Muscle layer of duodenum (tissue), 2 donors: ENCODE data around the gene PCYOX1L.

Experiments
- H3K27ac ChIP-seq: one replicate; pipeline ENCODE4 v1.7.0; 2013; ENCODE audit warnings: mild to moderate bottlenecking, low read length
- H3K27me3 ChIP-seq: one replicate; pipeline ENCODE4 v1.7.0; 2013; ENCODE audit warnings: low read depth, mild to moderate bottlenecking, control low read depth, low read length
- H3K36me3 ChIP-seq, 2 donors: one replicate each; pipeline ENCODE4 v1.7.0; 2013; ENCODE audit warnings: low read length in 2 of 2, control low read depth in 1 of 2, mild to moderate bottlenecking in 1 of 2; ENCODE audit not compliant: insufficient read depth in 2 of 2, control insufficient read depth in 1 of 2
- H3K4me1 ChIP-seq, 2 donors: one replicate each; pipeline ENCODE4 v1.7.0; 2013; ENCODE audit warnings: low read length in 2 of 2, mild to moderate bottlenecking in 2 of 2, control low read depth in 1 of 2, moderate library complexity in 1 of 2; ENCODE audit not compliant: insufficient read depth in 2 of 2, control insufficient read depth in 1 of 2
- H3K4me3 ChIP-seq, 2 donors: one replicate each; pipeline ENCODE4 v1.7.0; 2013; ENCODE audit warnings: low read length in 2 of 2, low read depth in 1 of 2, mild to moderate bottlenecking in 1 of 2
- H3K9me3 ChIP-seq, 2 donors: one replicate each; pipeline ENCODE4 v1.7.0; 2013; ENCODE audit warnings: low read length in 2 of 2, control low read depth in 1 of 2, mild to moderate bottlenecking in 1 of 2; ENCODE audit not compliant: control insufficient read depth in 1 of 2
- donor health status: healthy.

PCYOX1L gene

DNA sequence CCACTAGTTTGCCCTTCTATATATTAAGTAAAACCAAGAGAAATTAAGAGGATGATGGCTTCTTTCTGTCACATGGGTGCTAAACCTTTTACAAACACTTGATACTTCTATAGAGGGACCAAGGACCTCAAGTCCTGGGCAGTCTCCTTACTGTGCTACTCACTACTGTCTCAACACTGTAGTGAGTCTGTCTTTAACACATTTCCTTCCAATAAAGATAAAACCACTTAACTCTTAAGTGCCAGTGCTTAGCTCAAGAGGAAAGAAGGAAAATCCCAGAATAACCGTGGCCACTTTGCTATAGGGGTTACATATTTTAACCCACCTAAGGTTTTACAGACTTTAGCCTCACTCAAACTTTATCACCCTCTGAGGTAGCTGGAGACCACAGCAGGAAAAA is 16.9 kb upstream of the PCYOX1L start:
- peaks cover 0 to 3% of the 10 kb centered on the region in 2 donors for H3K4me1 ChIP-seq
- no peak overlapping the region for H3K27ac ChIP-seq
- H3K4me3 ChIP-seq, result no peak overlapping the region
- H3K9me3 ChIP-seq, result no peaks in the 10 kb centered on the region
- H3K27me3 ChIP-seq, result no peaks in the 10 kb centered on the region
- H3K36me3 ChIP-seq, result peaks cover 0 to 5% of the 10 kb centered on the region in 2 donors

DNA sequence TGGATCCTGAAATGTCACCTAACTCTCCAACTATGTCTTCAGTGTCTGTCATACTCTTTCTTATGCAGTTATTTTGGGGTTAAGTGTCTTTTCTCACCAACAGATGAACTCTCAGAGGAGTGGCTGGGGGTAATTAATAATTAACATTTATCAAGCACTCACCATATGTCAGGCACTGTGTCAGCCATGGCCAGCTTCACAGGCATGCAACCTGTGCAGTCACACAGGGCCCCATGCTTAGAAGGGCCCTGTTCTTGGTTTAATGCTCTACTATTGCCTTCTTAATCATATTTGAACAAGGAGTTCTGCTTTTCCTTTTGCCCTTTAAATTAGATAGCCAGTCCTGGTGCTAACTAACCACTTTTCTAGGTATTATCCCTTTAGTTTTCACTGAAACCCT is 16.0 kb upstream of the PCYOX1L start:
- no peak overlapping the region for H3K27ac ChIP-seq
- no peaks in the 10 kb centered on the region for H3K9me3 ChIP-seq
- H3K4me1 ChIP-seq, result peaks cover 0 to 8% of the 10 kb centered on the region in 2 donors
- peaks cover 0 to 5% of the 10 kb centered on the region in 2 donors for H3K36me3 ChIP-seq
- H3K27me3 ChIP-seq, result no peaks in the 10 kb centered on the region
- H3K4me3 ChIP-seq, result no peak overlapping the region

DNA sequence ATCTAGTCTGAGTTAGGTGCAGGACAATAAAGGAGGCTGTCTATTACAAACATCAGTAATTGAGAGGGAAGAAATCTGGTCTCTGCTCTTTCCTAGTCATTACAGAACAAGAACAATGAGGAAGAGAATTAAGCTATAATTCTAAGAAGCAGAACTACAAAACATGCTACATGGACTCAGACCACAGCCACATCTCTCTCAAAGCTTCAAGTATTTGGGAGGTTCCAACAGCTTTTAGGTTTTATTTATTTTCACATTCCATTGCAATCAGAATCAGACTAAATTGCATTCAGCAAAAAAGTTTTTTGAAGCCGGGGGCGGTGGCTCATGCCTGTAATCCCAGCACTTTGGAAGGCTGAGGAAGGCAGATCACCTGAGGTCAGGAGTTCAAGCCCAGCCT is 13.7 kb upstream of the PCYOX1L start:
- H3K4me3 ChIP-seq, result peak overlapping the region in 1 of 2 donors; percentile 88

DNA sequence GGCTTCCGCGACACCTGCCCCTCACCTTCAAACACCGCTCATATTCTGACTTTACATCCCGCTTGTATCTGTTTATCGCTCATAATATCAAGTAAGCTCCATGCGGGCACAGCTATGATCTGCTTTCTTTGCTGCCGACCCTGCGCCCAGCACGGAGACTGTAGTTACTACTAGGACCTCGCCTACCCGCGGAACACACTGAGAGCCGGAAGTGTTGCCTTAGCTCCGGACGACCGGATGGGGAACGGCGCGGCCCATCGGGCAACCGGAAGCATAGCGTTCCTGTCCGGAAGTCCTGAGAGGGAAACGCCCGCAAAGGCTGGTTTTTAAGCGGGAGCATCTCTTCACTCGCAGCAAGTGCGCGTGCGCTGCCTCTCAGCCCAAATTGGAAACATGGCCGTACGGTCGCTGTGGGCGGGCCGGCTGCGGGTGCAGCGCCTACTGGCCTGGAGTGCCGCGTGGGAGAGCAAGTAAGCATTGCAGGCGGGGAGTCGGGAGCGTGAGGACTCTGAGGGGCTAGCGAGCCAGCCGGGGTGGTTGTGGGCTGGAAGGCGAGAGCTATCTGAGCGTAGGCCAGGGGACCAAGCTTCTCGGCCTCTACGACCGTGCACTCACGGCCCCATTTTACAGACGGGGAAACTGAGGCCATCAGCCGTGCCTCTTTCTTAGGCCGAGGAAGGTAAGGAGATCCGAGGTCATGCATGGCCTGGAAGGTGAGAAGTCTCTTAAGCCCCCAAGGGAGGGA is 12.5 kb upstream of the PCYOX1L start, which contains the start of gene GRPEL2:
GRPEL2 (plus strand) TSS at position 353 of the 745 bp plus-strand sequence; CDS start at position 394, 41 bp downstream.
- Histone ChIP-seq H3K36me3 (peaks cover 19 to 32% of the 10 kb centered on the region in 2 donors), H3K27ac (peak within 1 kb of the TSS; percentile 86), H3K4me1 (peaks cover 0 to 13% of the 10 kb centered on the region in 2 donors), H3K9me3 (no peaks in the 10 kb centered on the region), H3K27me3 (no peaks in the 10 kb centered on the region), H3K4me3 (peak within 1 kb of the TSS; percentile 88 to 97)

More for the DNA sequence above, 13.7 kb upstream of the PCYOX1L start:
- H3K36me3 ChIP-seq, result peaks cover 11 to 20% of the 10 kb centered on the region in 2 donors
- no peaks in the 10 kb centered on the region for H3K9me3 ChIP-seq
- peaks cover 0 to 13% of the 10 kb centered on the region in 2 donors for H3K4me1 ChIP-seq
- no peak overlapping the region for H3K27ac ChIP-seq
- H3K27me3 ChIP-seq, result no peaks in the 10 kb centered on the region

DNA sequence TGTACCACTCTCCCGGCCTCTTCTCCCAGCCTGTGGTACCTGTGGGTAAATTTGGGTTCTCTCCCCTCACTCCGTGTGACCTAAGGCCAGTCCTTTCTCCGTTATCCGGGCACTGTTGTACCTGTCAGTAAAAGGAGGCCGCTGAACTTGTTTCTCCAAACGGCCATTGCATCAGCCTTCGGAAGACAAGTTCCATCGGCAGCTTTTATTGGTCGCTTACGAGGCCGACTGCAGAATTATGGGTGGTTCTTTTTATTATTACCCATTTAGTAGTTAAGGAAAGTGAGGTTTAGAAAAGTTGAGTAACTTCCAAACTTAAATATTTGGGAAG is 12.0 kb upstream of the PCYOX1L start:
- peaks cover 24 to 37% of the 10 kb centered on the region in 2 donors for H3K36me3 ChIP-seq
- H3K27ac ChIP-seq, result peak overlapping the region; percentile 86
- H3K4me3 ChIP-seq, result peak overlapping the region; percentile 88 to 97
- no peaks in the 10 kb centered on the region for H3K9me3 ChIP-seq
- peaks cover 0 to 13% of the 10 kb centered on the region in 2 donors for H3K4me1 ChIP-seq
- no peaks in the 10 kb centered on the region for H3K27me3 ChIP-seq

DNA sequence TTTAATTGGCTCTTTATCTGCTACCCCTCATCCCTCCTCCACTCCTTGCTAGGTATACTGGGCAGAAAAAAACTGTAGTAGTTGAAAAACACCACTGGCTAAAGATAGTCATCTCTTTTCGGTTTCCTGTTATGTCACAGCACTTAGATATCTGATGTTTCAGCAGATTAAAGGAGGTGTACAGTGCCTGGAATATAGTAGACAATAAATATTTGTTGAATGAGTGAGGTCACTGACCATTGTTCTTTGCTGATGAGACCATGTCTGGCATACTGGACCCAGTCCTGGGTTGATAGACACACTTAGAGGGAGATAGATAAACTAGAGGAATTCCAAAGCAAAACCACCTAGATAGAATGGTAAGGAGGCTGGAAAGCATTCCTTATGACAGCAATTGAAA is 9.3 kb upstream of the PCYOX1L start:
- Histone ChIP-seq H3K4me3 (no peak overlapping the region), H3K36me3 (peaks cover 41 to 46% of the 10 kb centered on the region in 2 donors), H3K27me3 (no peaks in the 10 kb centered on the region), H3K9me3 (no peaks in the 10 kb centered on the region), H3K4me1 (peaks cover 0 to 13% of the 10 kb centered on the region in 2 donors), H3K27ac (no peak overlapping the region)

DNA sequence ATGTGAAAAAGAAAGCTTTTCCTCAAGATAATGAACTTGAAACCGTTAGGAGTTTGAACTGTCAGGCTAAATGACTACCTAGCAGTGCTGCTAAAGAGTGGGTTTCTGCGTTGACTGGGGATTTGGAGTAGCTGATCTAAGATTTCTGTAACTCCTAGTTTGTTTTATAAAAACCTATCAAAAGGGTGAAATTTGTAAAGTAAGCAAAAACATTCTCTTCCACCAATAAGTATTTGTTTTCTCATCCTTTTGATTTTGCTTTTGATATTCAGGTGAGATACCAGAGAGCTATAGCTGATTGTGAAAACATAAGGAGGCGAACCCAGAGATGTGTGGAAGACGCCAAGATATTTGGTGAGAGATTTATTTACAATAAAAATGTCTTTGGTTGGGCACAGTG is 8.5 kb upstream of the PCYOX1L start:
- Histone ChIP-seq H3K4me1 (peaks cover 0 to 13% of the 10 kb centered on the region in 2 donors), H3K36me3 (peaks cover 46 to 51% of the 10 kb centered on the region in 2 donors), H3K4me3 (no peak overlapping the region), H3K9me3 (no peaks in the 10 kb centered on the region), H3K27ac (no peak overlapping the region), H3K27me3 (no peaks in the 10 kb centered on the region)

DNA sequence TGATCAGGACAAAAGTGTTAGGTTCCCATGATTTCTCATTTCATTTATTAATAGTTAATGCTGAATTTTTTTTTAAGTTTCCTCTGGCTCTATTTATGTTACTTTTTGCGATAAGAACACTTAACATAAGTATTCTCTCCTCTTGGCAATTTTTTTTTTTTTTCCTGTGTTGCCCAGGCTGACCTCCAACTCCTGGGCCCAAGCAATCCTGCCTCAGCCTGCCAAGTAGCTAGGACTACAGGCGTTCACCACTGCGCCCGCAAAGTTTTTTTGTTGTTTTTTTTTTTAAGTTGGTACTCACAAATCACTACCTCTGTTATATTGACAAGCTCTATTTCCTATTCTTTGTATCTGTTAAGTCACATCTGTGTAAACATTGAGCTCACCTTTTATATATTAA is 5.7 kb upstream of the PCYOX1L start:
- Histone ChIP-seq H3K27me3 (no peaks in the 10 kb centered on the region), H3K4me3 (no peak overlapping the region), H3K4me1 (peaks cover 0 to 6% of the 10 kb centered on the region in 2 donors), H3K9me3 (no peaks in the 10 kb centered on the region), H3K27ac (no peak overlapping the region), H3K36me3 (peaks cover 48% of the 10 kb centered on the region in 2 donors)

DNA sequence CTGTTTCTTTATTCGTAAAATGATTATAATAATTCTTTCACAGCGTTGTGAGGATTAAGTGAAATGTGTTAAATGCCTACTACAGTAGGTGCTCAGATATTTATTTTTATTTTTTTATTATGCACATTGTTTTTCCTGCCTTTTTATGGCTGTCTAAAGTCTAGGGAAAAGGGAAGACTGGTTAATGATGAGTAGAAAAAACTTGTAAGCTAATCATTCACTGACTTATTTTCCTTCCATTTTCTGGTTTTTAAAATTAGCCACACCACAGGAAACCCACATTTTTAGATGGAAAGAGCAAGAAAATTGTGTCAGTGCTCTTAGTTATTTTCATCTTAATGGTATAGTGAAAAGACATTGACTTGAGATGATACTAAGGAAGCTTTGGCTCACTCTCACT is 3.9 kb upstream of the PCYOX1L start:
- Histone ChIP-seq H3K4me1 (peaks cover 0 to 11% of the 10 kb centered on the region in 2 donors), H3K27me3 (no peaks in the 10 kb centered on the region), H3K9me3 (no peaks in the 10 kb centered on the region), H3K27ac (no peak overlapping the region), H3K36me3 (peaks cover 35 to 40% of the 10 kb centered on the region in 2 donors), H3K4me3 (no peak overlapping the region)

DNA sequence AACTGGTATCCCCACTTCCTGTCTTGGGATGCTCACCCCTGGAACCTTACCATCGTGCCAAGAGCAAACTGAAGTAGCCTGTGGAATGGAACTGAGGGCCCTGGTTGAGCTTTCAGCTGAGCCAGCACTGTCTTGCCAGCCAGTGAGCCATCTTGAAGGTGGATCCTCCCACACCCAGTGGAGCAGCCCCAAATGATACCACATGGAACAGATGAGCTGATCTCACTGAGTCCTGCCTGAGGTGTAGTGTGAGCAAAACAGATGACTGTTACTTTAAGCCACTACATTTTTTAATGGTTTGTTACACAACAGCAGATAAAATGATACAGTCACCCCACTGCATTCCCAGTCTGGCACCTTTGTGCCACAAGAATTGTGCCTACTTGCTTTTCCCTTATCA is 2.2 kb upstream of the PCYOX1L start:
- Histone ChIP-seq H3K9me3 (no peaks in the 10 kb centered on the region), H3K4me1 (peaks cover 0 to 12% of the 10 kb centered on the region in 2 donors), H3K4me3 (no peak overlapping the region), H3K27ac (no peak overlapping the region), H3K27me3 (no peaks in the 10 kb centered on the region), H3K36me3 (peaks cover 17 to 25% of the 10 kb centered on the region in 2 donors)

DNA sequence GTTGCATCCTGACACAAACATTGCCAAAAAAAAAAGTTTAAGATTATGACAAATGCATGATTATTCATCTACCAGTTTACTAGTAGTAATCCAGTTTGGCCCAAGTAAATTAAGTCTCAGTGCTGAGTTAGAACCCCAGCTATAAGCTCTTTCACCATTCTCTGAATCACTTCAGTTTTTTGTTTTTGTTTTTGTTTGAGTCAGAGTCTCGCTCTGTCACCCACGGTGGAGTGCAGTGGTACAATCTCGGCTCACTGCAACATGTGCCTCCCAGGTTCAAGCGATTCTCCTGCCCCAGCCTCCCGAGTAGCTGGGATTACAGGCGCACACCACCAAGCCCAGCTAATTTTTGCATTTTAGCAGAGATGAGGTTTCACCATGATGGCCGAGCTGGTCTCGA is 1.5 kb upstream of the PCYOX1L start:
- Histone ChIP-seq H3K4me1 (peaks cover 0 to 12% of the 10 kb centered on the region in 2 donors), H3K36me3 (peaks cover 12 to 20% of the 10 kb centered on the region in 2 donors), H3K4me3 (no peak overlapping the region), H3K9me3 (no peaks in the 10 kb centered on the region), H3K27me3 (no peaks in the 10 kb centered on the region), H3K27ac (no peak overlapping the region)

DNA sequence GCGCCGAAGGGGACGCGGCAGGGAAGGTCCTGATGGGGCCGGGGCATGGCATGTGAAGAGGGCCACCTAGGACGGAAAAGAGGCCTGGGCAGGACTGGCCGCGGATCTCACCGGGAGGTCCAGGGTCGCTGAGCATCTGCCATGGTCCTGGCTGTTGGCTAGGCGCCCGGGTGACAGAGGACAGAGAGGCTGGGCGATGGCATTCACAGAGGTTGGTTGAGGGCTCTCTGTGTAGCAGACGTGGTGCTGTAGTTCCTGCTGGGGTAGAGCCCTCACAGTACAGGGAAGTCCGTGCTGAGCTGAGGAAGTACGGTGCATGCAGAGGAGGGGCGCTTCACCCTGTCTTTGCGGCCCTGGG is 427 bp downstream of the PCYOX1L start:
- Histone ChIP-seq H3K4me3 (peak overlapping the region; percentile 61 to 74), H3K27me3 (no peaks in the 10 kb centered on the region), H3K27ac (no peak overlapping the region), H3K9me3 (no peaks in the 10 kb centered on the region), H3K36me3 (peaks cover 7% of the 10 kb centered on the region in 2 donors), H3K4me1 (peaks cover 0 to 12% of the 10 kb centered on the region in 2 donors)
